ENCODE data around the gene SUCNR1.

DNA sequence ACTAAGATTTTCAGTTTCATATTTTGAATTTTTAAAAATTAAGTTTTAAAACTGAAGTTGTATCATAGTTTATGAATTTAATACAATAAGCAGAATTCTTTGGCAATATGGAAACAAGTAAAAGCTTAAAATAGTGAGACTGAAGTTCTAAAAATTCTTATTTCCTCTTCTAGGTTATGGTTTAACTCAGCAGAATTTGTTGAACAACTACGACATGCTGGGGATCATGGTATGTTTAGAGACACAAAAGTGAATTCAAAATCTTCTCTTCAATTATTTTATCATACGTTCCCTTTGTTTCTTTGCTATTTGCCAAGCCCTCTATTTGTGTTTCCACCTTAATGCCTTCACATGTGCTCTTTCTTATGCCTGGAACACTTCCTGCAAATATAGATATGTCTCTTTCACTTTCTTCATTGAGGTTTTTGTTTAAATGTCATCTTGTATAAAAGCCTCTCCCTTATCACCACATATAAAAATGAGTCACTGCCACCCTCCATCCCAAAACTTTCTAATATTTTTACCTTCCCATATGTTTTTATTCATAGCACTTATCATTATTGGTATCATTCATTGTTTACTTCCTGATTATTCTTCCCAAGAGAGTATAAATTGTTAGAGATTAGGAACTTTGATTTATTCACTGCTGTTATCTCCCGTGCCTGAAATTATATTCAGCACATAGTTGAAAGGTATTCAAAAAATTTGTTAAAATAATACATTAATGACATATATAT, 6.4 kb downstream of the SUCNR1 start:
- TF ChIP-seq CTCF (IDR thresholded peaks at IDR 0.05): no peak
- no peak for TF ChIP-seq POLR2A (IDR thresholded peaks at IDR 0.05)
- TF ChIP-seq POLR2AphosphoS5 (IDR thresholded peaks at IDR 0.05): no peak
